HG03575 (cell line): ENCODE data around the gene GDA.
"Not testable (repeated sequence)": the region's sequence is repeated elsewhere in the genome, so short reads cannot be mapped to it uniquely, and the experiment has no call there.

Experiments used
- ATAC-seq: cut with Tn5 transposase; IDR thresholded peaks from one replicate; pipeline ENCODE4 v1.9.1; 2021; ENCODE audit not compliant: unreplicated experiment, insufficient number of reproducible peaks, low FRiP score; ENCODE audit errors: extremely low read depth

Gene GDA

GRCh38 chr9:72257814-72258213 lies 108.6 kb downstream of the GDA start:
- no peak for ATAC-seq

DNA sequence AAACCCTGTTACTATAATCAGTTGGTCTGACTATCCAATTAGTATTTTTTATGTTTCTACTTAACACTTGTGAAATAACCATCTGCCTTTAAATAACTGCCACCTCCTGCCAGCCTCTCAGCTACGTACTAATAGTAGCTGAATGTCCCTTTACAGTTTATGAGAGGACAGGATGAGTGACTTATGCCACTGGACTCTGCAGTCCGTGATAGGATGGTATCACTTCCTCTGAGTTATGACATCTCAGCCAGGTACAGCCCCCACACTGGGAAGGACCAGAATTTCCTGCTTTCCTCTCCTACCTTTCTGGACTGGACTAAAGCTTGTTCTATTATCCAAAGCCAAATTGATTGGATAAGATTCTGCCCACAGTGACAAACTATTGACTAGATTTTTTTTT lies 112.8 kb downstream of the GDA start:
- no peak for ATAC-seq

- ATAC-seq = no peak
Observed at GRCh38 chr9:72263572-72263971, 114.3 kb downstream of the GDA start.

DNA sequence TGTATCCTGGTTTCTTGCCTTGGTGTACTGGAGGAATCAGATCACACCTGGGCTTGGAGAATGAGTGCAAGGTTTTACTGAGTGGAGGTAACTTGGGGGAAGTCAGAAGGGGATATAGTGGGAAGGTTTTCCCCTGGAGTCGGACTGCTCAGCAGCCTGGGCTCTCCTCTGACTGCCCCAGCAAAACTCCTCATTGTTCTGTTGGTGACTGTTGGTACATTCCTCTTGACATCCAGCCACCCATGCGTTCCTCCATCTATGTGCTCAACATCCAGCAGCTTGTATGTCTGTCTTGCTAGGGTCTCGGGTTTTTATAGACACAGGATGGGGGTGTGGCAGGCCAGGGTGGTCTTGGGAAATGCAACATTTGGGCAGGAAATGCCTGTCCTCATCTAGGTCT lies 119.7 kb downstream of the GDA start:
- ATAC-seq = no peak

DNA sequence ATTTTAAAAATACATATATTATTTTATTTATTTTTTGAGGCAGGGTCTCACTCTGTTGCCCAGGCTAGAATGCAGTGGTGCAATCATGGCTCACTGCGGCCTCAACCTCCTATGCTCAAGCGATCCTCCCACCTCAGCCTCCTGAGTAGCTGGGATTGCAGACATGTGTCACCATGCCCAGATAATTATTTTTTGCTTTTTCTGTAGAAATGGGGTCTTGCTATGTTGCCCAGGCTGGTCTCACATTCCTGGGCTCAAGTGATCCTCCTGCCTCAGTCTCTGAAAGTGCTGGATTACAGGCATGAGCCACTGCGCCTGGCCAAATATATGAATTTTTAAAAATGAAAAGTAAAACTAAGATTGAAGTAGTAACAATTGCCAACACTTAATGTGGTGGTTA lies 121.1 kb downstream of the GDA start:
- ATAC-seq = not testable (repeated sequence)

DNA sequence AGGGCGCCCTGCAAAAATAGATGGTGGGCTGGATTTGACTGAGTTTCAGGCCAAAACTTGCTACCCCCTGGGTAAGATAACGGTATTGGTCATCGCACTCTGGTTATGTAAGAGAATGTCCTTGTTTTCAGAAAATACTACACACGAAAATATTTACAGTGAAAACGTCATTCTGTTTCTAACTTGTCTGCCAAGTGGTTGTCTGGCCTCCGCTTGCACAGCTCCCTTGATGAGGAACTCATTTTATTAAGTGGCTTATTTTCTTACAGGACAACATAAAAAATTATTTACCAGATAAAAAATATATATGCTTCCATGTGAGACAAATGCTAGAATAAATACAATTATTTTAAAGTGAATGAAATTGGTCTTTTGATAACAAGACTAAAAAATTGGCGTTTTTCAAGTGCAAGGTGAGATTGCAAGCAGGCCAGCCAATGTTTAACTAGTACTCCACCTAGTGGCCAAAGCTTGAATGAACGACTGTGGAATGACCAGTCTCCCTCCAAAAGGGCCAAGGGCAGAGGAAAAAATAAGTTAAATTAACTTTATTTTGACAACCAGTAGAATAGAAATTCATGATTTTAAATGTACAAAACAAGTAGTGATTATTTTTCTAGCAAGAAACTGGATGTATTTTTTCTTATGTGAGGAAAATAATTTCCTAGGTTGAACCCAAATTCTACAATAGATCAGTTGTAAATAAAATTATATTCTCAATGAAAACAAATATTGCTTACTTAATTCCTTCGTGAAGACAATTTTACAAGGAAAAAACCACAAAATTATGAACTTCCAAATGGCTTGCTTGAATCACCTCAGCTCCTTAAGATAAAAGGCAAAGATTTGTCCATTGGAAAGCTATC lies 122.6 kb downstream of the GDA start:
- ATAC-seq = no peak

GRCh38 chr9:72274441-72274840 lies 125.2 kb downstream of the GDA start:
- no peak for ATAC-seq

- no peak for ATAC-seq
Observed at GRCh38 chr9:72274916-72275315, 125.7 kb downstream of the GDA start.

GRCh38 chr9:72276429-72276828 lies 127.2 kb downstream of the GDA start:
- no peak for ATAC-seq

GRCh38 chr9:72278959-72279358 lies 129.7 kb downstream of the GDA start:
- no peak for ATAC-seq

- ATAC-seq = no peak
Observed at GRCh38 chr9:72280913-72281500, 131.8 kb downstream of the GDA start.

DNA sequence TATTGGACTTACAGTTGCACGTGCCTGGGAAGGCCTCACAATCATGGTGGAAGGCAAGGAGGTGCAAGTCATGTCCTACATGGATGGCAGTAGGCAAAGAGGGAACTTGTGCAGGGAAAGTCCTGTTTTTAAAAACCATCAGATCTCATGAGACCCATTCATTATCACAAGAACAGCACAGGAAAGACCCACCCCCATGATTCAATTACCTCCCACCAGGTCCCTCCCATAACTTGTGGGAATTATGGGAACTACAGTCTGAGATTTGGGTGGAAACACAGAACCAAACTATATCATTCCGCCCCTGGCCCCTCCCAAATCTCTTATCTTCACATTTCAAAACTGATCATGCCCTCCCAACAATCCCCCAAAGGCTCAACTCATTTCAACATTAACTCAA lies 140.2 kb downstream of the GDA start:
- ATAC-seq = no peak

DNA sequence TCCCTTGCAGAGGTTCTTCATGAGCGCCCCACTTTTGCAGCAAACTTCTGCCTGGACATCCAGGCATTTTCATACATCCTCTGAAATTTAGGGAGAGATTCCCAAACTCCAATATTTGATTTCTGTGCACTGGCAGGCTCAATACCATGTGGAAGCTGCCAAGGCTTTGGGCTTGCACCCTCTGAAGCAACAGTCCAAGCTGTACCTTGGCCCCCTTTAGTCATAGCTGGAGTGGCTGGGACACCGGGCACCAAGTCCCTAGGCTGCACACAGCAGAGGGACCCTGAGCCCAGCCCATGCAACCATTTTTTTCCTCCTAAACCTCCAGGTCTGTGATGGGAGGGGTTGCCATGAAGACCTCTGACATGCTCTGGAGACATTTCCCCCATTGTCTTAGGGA lies 141.1 kb downstream of the GDA start:
- no peak for ATAC-seq

DNA sequence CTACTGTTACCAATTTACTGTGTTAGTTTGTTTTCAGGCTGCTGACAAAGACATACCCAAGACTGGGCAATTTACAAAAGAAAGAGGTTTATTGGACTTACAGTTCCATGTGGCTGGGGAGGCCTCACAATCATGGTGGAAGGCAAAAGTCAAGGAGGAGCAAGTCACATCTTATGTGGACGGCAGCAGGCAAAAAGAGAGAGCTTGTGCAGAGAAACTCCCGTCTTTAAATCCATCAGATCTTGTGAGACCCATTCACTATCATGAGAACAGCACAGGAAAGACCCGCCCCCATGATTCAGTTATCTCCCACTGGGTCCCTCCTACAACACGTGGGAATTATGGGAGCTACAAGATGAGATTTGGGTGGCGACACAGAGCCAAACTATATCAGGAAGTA lies 142.3 kb downstream of the GDA start:
- not testable (repeated sequence) for ATAC-seq

- no peak for ATAC-seq
Observed at GRCh38 chr9:72292256-72292682, 143.0 kb downstream of the GDA start.

DNA sequence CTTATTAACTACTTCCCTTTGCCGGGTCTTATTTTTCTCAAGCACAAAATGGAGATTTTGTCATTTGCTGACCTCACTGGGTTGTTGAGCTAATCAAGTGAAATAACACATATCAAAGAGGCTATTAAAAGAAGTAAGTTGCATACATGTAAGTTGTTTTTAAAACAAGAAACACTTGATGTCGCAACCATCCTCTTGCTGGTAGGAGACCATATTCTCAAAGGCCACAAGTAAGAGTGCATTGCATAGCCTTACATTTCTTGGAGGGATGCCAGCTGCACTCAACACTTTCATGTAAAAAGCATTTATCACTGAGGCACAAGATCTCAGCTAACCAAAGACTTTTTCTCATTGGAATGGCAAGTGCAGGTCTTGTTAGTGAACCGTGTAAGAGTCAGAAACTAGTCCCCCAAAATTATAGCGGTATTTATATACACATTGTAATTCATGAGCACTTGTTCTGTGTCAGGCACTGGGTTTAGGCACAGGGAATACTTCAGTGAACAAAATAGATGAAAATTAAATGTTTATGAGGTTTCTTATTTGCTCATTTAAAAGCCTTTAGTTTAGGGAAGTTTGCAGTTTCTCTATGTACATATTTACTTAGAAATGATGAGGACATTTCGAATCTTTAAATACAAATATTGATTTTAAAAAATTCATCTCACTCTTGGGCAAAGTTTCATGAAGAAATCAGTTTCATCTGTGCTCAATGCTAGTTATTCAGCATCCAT lies 143.8 kb downstream of the GDA start:
- no peak for ATAC-seq

DNA sequence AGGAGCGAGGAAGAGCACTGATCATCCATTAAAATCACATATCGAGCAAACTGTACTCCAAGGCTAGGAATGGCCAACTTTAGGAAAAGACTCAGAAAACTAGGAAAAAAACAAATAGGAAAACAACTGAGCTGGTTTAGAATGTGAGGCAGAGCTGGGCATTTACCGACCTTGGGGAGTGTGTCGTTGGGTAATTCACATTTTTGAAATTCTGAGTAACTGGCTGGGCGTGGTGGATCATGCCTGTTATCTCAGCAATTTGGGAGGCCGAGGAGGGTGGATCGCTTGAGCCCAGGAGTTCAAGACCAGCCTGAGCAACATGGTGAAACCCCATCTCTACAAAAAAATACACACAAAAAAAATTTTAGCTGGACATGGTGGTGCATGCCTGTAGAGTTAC lies 145.7 kb downstream of the GDA start:
- no peak for ATAC-seq

- ATAC-seq = no peak
Observed at GRCh38 chr9:72297516-72297915, 148.3 kb downstream of the GDA start.

DNA sequence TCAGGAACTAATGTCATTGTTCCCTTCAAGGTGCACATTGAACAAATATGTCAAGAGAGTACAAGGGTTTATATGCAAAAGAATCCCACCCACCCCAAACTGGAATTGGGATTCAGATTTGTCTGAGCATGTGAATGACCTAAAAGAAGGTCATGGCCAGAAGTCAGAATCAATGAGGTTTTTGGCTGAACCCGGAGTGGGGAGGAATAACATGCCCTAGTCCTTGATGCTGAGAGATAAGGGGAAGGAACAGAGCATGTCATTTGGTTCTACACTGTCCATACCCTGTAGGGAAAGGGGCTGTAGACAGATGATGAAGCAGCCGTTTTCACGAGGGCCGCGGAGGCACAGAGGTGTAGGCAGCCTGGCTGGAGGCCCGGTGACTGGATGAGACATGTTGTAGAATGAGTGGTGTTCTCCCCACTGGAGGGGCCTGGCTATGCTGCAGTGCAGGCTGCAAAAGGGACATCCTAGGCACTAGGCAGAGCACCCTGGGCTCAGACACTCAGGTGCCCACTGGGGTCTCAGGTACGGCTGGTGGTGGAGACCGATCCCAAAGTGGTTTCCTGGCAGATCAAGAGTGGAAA lies 149.9 kb downstream of the GDA start:
- ATAC-seq = no peak

GRCh38 chr9:72300873-72301272 lies 151.6 kb downstream of the GDA start:
- ATAC-seq = no peak
